ENCODE results near the gene HS3ST6. TPM values are rescaled to one million over a fixed set of nuclear protein-coding genes. Genes with fewer than 3 reads are reported as not detected.

HS3ST6 gene
- total RNA-seq, 1 donor from 2014 or later, result 4.4 TPM

DNA sequence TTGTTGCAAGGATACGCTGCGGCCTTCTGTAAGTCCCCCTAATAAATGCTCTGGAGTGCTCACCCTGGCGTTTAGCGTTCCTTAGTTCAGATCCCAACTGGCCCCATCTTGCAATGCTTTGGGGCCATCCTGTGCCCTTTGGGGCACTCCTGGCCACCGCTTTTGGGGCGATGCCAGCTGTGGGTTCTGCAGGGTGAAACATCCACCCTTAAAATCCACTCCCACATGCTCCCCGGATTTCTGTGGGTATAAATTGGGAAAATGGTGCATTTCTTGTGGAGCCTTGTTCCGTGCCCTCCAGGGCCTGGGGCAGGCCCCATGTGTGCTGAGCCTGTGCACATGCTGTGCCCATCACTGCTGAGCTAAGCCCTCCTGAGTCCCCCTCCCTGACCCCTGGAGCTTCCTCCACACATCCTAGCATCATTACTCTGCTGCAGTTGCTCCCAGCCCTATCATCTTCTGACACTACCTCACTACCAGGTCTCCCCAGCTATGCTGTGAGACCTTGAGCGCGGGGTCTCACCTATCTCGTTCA is 18.8 kb upstream of the HS3ST6 start:
- peaks cover 0 to 31% of the 10 kb centered on the region in 2 donors for H3K36me3 ChIP-seq
- TF ChIP-seq POLR2A (IDR thresholded peaks at IDR 0.05), result no peak
- TF ChIP-seq POLR2AphosphoS5 (IDR thresholded peaks at IDR 0.05; ENCODE audit: insufficient read depth in 1 of 2, low read depth in 1 of 2), result no peak
- TF ChIP-seq, protein P1, sequence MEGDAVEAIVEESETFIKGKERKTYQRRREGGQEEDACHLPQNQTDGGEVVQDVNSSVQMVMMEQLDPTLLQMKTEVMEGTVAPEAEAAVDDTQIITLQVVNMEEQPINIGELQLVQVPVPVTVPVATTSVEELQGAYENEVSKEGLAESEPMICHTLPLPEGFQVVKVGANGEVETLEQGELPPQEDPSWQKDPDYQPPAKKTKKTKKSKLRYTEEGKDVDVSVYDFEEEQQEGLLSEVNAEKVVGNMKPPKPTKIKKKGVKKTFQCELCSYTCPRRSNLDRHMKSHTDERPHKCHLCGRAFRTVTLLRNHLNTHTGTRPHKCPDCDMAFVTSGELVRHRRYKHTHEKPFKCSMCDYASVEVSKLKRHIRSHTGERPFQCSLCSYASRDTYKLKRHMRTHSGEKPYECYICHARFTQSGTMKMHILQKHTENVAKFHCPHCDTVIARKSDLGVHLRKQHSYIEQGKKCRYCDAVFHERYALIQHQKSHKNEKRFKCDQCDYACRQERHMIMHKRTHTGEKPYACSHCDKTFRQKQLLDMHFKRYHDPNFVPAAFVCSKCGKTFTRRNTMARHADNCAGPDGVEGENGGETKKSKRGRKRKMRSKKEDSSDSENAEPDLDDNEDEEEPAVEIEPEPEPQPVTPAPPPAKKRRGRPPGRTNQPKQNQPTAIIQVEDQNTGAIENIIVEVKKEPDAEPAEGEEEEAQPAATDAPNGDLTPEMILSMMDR (IDR thresholded peaks at IDR 0.05), result no peak
- H3K27me3 ChIP-seq, result no peaks in the 10 kb centered on the region
- H3K4me1 ChIP-seq, result peaks cover 15% of the 10 kb centered on the region
- H3K4me3 ChIP-seq, result no peak overlapping the region
- no peaks in the 10 kb centered on the region for H3K9me3 ChIP-seq
- intact Hi-C loops (cut with DNase I), result no loop called here
- DNase-seq (ENCODE audit: extremely low spot score in 2 of 2), result no peak
- no peak overlapping the region for H3K27ac ChIP-seq

GRCh38 chr16:1933097-1933661 is 15.0 kb upstream of the HS3ST6 start:
- TF ChIP-seq, protein P1 (IDR thresholded peaks at IDR 0.05), result no peak
- TF ChIP-seq POLR2A (IDR thresholded peaks at IDR 0.05) (no peak), POLR2AphosphoS5 (IDR thresholded peaks at IDR 0.05; ENCODE audit: insufficient read depth in 1 of 2, low read depth in 1 of 2) (no peak)
- Histone ChIP-seq H3K9me3 (no peaks in the 10 kb centered on the region), H3K4me3 (no peak overlapping the region), H3K4me1 (peaks cover 20% of the 10 kb centered on the region), H3K27me3 (no peaks in the 10 kb centered on the region), H3K36me3 (peaks cover 0 to 5% of the 10 kb centered on the region in 2 donors), H3K27ac (no peak overlapping the region)
- DNase-seq (ENCODE audit: extremely low spot score in 2 of 2), result no peak
- intact Hi-C loops (cut with DNase I), result no loop called here

GRCh38 chr16:1932050-1933028 is 14.1 kb upstream of the HS3ST6 start:
- DNase-seq (ENCODE audit: extremely low spot score in 2 of 2), result no peak
- Histone ChIP-seq H3K27me3 (no peaks in the 10 kb centered on the region), H3K4me3 (no peak overlapping the region), H3K4me1 (peaks cover 20% of the 10 kb centered on the region), H3K36me3 (no peaks in the 10 kb centered on the region), H3K27ac (no peak overlapping the region), H3K9me3 (no peaks in the 10 kb centered on the region)
- TF ChIP-seq, protein P1 (IDR thresholded peaks at IDR 0.05), result no peak
- no peak for TF ChIP-seq POLR2A (IDR thresholded peaks at IDR 0.05)
- TF ChIP-seq POLR2AphosphoS5 (IDR thresholded peaks at IDR 0.05; ENCODE audit: insufficient read depth in 1 of 2, low read depth in 1 of 2), result no peak
- intact Hi-C loops (cut with DNase I), result no loop called here

DNA sequence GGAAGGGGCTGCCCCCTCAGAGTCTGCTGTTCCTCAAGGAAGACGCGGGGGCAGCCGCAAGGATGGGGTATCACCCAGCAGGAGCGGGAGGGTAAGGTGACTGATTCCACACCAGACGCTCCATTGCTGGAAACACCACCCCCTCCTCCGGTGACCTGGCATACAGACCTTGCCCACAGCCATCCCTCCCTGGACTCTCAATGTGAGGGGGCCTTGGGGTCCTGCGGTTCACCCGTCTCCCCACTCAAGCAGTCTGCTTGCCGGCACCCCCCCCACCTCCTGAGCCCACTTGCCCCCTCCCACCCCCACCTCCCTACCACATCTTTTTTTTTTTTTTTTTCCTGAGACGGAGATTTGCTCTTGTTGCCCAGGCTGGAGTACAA is 12.1 kb upstream of the HS3ST6 start:
- intact Hi-C loops (cut with DNase I), result no loop called here
- no peaks in the 10 kb centered on the region for H3K27me3 ChIP-seq
- H3K27ac ChIP-seq, result no peak overlapping the region
- H3K4me1 ChIP-seq, result peaks cover 16% of the 10 kb centered on the region
- no peaks in the 10 kb centered on the region for H3K9me3 ChIP-seq
- H3K4me3 ChIP-seq, result no peak overlapping the region
- TF ChIP-seq, protein P1 (IDR thresholded peaks at IDR 0.05), result no peak
- TF ChIP-seq POLR2A (IDR thresholded peaks at IDR 0.05) (no peak), POLR2AphosphoS5 (IDR thresholded peaks at IDR 0.05; ENCODE audit: insufficient read depth in 1 of 2, low read depth in 1 of 2) (no peak)
- DNase-seq (ENCODE audit: extremely low spot score in 2 of 2), result no peak
- H3K36me3 ChIP-seq, result no peaks in the 10 kb centered on the region

Measured in vagina (tissue), 2 donors.